HG02588 (cell line): Measurements from ENCODE around the gene HYAL2.
"Not testable (repeated sequence)": the region's sequence is repeated elsewhere in the genome, so short reads cannot be mapped to it uniquely, and the experiment has no call there.

Experiments used
- ATAC-seq: cut with Tn5 transposase; IDR thresholded peaks from one replicate; pipeline ENCODE4 v1.9.1; 2021; ENCODE audit warnings: mild to moderate bottlenecking, moderate library complexity; ENCODE audit not compliant: unreplicated experiment

The HYAL2 gene

GRCh38 chr3:50272911-50273688 is 49.4 kb downstream of the HYAL2 start:
- ATAC-seq, result peak; percentile 69

- not testable (repeated sequence) for ATAC-seq
These were observed 50.0 kb downstream of the HYAL2 start for GRCh38 chr3:50272538-50272910.

- ATAC-seq, result no peak
These were observed 51.1 kb downstream of the HYAL2 start for GRCh38 chr3:50271314-50271936.

- no peak for ATAC-seq
These were observed 51.9 kb downstream of the HYAL2 start for GRCh38 chr3:50270422-50271224.

- ATAC-seq, result no peak
These were observed 52.5 kb downstream of the HYAL2 start for GRCh38 chr3:50269977-50270413.

GRCh38 chr3:50269460-50269859 is 53.1 kb downstream of the HYAL2 start:
- no peak for ATAC-seq

- ATAC-seq, result no peak
These were observed 53.7 kb downstream of the HYAL2 start, which contains the start of gene SEMA3B for GRCh38 chr3:50268703-50269451. Gene SEMA3B, plus strand, starts transcription at chr3:50269147. Its CDS starts 94 bp downstream, at chr3:50269241.

- ATAC-seq, result no peak
These were observed 54.3 kb downstream of the HYAL2 start for GRCh38 chr3:50268276-50268675.
